DND-41 (cell line): ENCODE measurements around the gene PPM1N.

Source experiments
- ATAC-seq: fragments of 200-7000 bp; cut with Tn5 transposase; 3 replicates; pipeline ENCODE4 v1.9.1; 2021; ENCODE audit warnings: low read depth; ENCODE audit not compliant: insufficient read depth
- DNase-seq: peaks from one replicate; pipeline ENCODE4 v3.0.0-alpha.2; 2020
- H2AFZ ChIP-seq: 2 replicates; pipeline ENCODE4 v1.6.0; 2012; ENCODE audit warnings: low read depth, low read length
- H3K27ac ChIP-seq: 2 replicates; pipeline ENCODE4 v1.5.1; 2012; ENCODE audit warnings: low read length, inconsistent platforms
- H3K27me3 ChIP-seq: fragments of 200-600 bp; sonication (generic); 2 replicates; pipeline ENCODE4 v1.6.0; 2012; ENCODE audit warnings: low read length, mild to moderate bottlenecking, inconsistent platforms; ENCODE audit not compliant: insufficient read depth, poor library complexity
- H3K36me3 ChIP-seq: 2 replicates; pipeline ENCODE4 v1.5.1; 2012; ENCODE audit warnings: low read length, inconsistent platforms; ENCODE audit not compliant: insufficient read depth
- H3K4me1 ChIP-seq: 2 replicates; pipeline ENCODE4 v1.5.1; 2012; ENCODE audit warnings: mild to moderate bottlenecking, low read length; ENCODE audit not compliant: insufficient read depth
- H3K4me2 ChIP-seq: 2 replicates; pipeline ENCODE4 v1.6.0; 2012; ENCODE audit warnings: mild to moderate bottlenecking, moderate library complexity, low read length, inconsistent platforms; ENCODE audit not compliant: insufficient read depth
- H3K4me3 ChIP-seq, 2 experiments: fragments of 200-600 bp in 1 of 2; shearing (Covaris generic) in 1 of 2; 2 replicates each; pipeline ENCODE4 v1.5.1; 2012 to 2016; ENCODE audit warnings: inconsistent platforms in 2 of 2, low read length in 2 of 2, mild to moderate bottlenecking in 2 of 2, low read depth in 1 of 2, moderate library complexity in 1 of 2
- H3K79me2 ChIP-seq: 2 replicates; pipeline ENCODE4 v1.6.0; 2012; ENCODE audit warnings: low read length, inconsistent platforms; ENCODE audit not compliant: insufficient read depth
- H3K9ac ChIP-seq: 2 replicates; pipeline ENCODE4 v1.6.0; 2012; ENCODE audit warnings: low read depth, mild to moderate bottlenecking, inconsistent platforms, low read length, moderate library complexity
- H3K9me3 ChIP-seq: 2 replicates; pipeline ENCODE4 v1.5.1; 2012; ENCODE audit warnings: low read length, moderate library complexity, mild to moderate bottlenecking, inconsistent platforms; ENCODE audit not compliant: insufficient read depth, severe bottlenecking
- H4K20me1 ChIP-seq: 2 replicates; pipeline ENCODE4 v1.6.0; 2012; ENCODE audit warnings: low read length; ENCODE audit not compliant: insufficient read depth
- EZH2 ChIP-seq: IDR thresholded peaks from 3 replicates; pipeline ENCODE4 v1.6.1; 2012; ENCODE audit warnings: borderline replicate concordance, low read depth, mild to moderate bottlenecking, moderate library complexity, low read length, inconsistent platforms; ENCODE audit not compliant: severe bottlenecking
- TF ChIP-seq, protein P1 (sequence below): IDR thresholded peaks from 2 replicates; pipeline ENCODE4 v1.5.1; 2012; ENCODE audit warnings: borderline replicate concordance, low read length, moderate library complexity, mild to moderate bottlenecking; ENCODE audit not compliant: poor library complexity, severe bottlenecking; ENCODE audit errors: extremely low read depth

PPM1N gene

DNA sequence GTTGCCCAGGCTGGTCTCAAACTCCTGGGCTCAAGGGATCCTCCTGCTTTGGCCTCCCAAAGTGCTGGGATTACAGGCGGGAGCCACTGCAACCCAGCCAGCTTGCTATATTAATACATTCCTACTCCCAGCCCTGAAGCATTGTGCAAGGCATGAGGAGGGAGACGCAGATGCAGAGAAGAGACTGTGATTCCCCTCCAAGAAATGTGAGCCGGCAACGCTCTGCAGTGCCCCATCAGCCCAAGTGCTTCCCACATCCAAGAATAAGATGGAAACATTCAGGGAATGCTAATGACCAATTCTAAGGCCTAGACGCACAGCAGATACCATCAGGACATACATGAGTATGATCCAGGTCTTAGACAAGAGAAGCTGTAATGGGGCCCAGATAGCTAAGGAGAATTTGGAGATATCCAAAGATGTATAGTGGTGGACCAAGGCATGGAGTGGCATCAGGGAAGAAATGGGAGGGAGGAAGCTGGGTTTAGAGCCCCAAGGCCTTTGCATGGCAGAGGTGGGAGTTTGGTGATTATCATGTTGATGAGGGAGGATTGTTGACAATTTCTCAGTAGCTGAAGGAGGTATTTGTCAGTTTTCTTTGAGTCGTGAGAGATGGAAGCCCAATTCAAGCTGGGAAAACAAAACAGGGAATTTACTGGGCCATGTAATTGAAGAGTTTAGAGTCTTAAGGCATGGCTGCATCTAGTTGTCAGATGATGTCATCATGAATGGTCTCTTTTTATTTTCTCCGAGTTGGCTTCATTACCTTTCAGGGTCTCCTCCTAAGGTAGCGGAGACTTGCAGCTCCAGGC is 2.9 kb downstream of the PPM1N start:
- no peak overlapping the region for H3K4me2 ChIP-seq
- peaks cover 1% of the 10 kb centered on the region for H4K20me1 ChIP-seq
- no peaks in the 10 kb centered on the region for H3K9me3 ChIP-seq
- H3K4me1 ChIP-seq = peaks cover 26% of the 10 kb centered on the region
- no peak overlapping the region for H3K9ac ChIP-seq
- H3K4me3 ChIP-seq = no peak overlapping the region
- H3K27ac ChIP-seq = no peak overlapping the region
- no peak for TF ChIP-seq EZH2
- TF ChIP-seq, protein P1, sequence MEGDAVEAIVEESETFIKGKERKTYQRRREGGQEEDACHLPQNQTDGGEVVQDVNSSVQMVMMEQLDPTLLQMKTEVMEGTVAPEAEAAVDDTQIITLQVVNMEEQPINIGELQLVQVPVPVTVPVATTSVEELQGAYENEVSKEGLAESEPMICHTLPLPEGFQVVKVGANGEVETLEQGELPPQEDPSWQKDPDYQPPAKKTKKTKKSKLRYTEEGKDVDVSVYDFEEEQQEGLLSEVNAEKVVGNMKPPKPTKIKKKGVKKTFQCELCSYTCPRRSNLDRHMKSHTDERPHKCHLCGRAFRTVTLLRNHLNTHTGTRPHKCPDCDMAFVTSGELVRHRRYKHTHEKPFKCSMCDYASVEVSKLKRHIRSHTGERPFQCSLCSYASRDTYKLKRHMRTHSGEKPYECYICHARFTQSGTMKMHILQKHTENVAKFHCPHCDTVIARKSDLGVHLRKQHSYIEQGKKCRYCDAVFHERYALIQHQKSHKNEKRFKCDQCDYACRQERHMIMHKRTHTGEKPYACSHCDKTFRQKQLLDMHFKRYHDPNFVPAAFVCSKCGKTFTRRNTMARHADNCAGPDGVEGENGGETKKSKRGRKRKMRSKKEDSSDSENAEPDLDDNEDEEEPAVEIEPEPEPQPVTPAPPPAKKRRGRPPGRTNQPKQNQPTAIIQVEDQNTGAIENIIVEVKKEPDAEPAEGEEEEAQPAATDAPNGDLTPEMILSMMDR = no peak
- H3K79me2 ChIP-seq = no peaks in the 10 kb centered on the region
- no peak overlapping the region for H2AFZ ChIP-seq
- DNase-seq (no peak), ATAC-seq (no peak)
- no peaks in the 10 kb centered on the region for H3K36me3 ChIP-seq
- H3K27me3 ChIP-seq = no peaks in the 10 kb centered on the region

DNA sequence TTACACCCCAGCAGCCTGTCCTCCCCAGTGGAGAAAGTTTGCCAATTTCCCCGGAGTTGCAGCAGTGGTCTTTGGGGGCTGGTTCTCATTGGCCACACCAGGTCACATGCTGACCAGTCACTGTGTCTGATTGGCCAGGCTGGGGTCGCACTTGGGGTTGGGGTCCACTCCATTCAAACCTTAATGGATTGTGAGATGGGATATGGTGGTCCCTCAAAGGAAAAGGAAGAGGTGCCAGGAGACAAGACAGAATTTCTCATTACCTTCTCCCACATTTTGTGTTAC is 3.4 kb downstream of the PPM1N start:
- Histone ChIP-seq H3K9ac (no peak overlapping the region), H3K27ac (no peak overlapping the region), H3K4me1 (peaks cover 23% of the 10 kb centered on the region), H3K4me2 (no peak overlapping the region), H3K9me3 (no peaks in the 10 kb centered on the region), H4K20me1 (no peaks in the 10 kb centered on the region), H2AFZ (no peak overlapping the region), H3K27me3 (no peaks in the 10 kb centered on the region), H3K36me3 (no peaks in the 10 kb centered on the region), H3K79me2 (no peaks in the 10 kb centered on the region), H3K4me3 (no peak overlapping the region)
- TF ChIP-seq EZH2 = no peak
- TF ChIP-seq, protein P1 = no peak
- no peak for DNase-seq
- no peak for ATAC-seq

GRCh38 chr19:45502111-45502510 is 3.9 kb downstream of the PPM1N start:
- Histone ChIP-seq H3K9ac (no peak overlapping the region), H3K27me3 (no peaks in the 10 kb centered on the region), H2AFZ (no peak overlapping the region), H4K20me1 (no peaks in the 10 kb centered on the region), H3K4me3 (no peak overlapping the region), H3K4me2 (no peak overlapping the region), H3K9me3 (no peaks in the 10 kb centered on the region), H3K4me1 (peaks cover 22% of the 10 kb centered on the region), H3K36me3 (no peaks in the 10 kb centered on the region), H3K79me2 (no peaks in the 10 kb centered on the region; the same call in 1 of the 2 replicates), H3K27ac (no peak overlapping the region)
- TF ChIP-seq, protein P1 = no peak
- no peak for TF ChIP-seq EZH2
- DNase-seq (no peak), ATAC-seq (no peak)
